Mononuclear cell (primary cell): Measurements from ENCODE around the gene C18orf63. TPM values are rescaled to one million over a fixed set of nuclear protein-coding genes. Genes with fewer than 3 reads are reported as not detected.
"Not testable (repeated sequence)": the region's sequence is repeated elsewhere in the genome, so short reads cannot be mapped to it uniquely, and the experiment has no call there.

ENCODE experiments used
- H3K27me3 ChIP-seq: 2 replicates; pipeline ENCODE4 v1.6.0; 2011; ENCODE audit warnings: low read length, control low read depth; ENCODE audit not compliant: insufficient read depth
- H3K4me1 ChIP-seq: 2 replicates; pipeline ENCODE4 v1.5.1; 2011; ENCODE audit warnings: mild to moderate bottlenecking, low read length, control low read depth; ENCODE audit not compliant: insufficient read depth
- H3K4me3 ChIP-seq: 2 replicates; pipeline ENCODE4 v1.5.1; 2011; ENCODE audit warnings: mild to moderate bottlenecking, low read length, moderate library complexity
- H3K9me3 ChIP-seq: 2 replicates; pipeline ENCODE4 v1.5.1; 2011; ENCODE audit warnings: low read depth, mild to moderate bottlenecking, control low read depth, low read length
- total RNA-seq: library from RNA; depleted of rRNA; stranded (reverse); fragments of >200 nt; gene quantifications from one replicate; pipeline ENCODE4 v1.2.3, GENCODE V29; 2012

The C18orf63 gene
- total RNA-seq, 1 donor = not detected

DNA sequence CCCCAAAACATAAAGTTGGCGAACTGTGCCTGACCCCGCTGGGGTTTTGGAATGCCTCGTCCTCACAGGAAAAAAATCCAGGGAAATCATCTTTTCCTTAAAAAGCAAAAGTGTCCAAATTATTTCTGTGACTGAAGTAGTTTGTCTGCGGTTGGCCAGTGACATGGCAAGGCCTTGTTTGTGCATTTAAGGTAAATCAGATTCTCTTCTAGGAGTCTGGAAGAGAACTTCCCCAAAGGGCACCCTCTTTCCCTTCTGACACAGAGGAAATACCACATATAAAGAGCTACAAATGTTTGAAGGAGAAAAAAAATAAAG is 23.1 kb upstream of the C18orf63 start:
- Histone ChIP-seq H3K4me3 (peak overlapping the region; percentile 79), H3K9me3 (no peaks in the 10 kb centered on the region), H3K27me3 (no peaks in the 10 kb centered on the region), H3K4me1 (peaks cover 21% of the 10 kb centered on the region)

DNA sequence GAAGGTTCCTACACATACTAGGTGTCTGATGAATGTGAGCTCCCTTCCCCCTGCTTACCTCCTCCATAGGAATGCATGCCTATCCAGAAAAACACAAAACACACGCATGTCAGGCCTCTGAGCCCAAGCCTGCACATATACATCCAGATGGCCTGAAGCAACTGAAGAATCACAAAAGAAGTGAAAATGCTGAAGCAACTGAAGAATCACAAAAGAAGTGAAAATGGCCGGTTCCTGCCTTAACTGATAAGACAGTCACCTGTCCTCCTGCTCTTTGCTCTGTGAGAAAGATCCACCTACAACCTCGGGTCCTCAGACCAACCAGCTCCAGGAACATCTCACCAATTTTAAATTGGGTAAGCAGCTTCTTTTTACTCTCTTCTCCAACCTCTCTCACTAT is 22.7 kb upstream of the C18orf63 start:
- H3K27me3 ChIP-seq, H3K9me3 ChIP-seq, H3K4me3 ChIP-seq: not testable (repeated sequence)
- peaks cover 21% of the 10 kb centered on the region for H3K4me1 ChIP-seq

DNA sequence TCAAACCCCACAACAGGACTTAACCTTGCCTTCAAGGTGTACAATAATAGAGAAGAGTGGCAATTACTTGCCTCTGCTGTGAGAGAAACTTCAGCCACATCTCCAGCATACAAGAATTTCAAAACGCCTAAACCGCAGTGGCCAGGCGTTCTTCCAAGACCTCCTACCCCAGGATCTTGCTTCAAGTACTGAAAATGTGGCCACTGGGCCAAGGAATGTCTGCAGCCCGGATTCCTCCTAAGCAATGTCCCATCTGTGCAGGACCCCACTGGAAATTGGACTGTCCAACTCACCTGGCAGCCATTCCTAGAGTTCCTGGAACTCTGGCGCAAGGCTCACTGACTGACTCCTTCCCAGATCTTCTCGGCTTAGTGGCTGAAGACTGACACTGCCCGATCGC is 21.1 kb upstream of the C18orf63 start:
- Histone ChIP-seq H3K27me3 (no peaks in the 10 kb centered on the region), H3K4me1 (peaks cover 15% of the 10 kb centered on the region), H3K4me3 (no peak overlapping the region), H3K9me3 (no peaks in the 10 kb centered on the region)

DNA sequence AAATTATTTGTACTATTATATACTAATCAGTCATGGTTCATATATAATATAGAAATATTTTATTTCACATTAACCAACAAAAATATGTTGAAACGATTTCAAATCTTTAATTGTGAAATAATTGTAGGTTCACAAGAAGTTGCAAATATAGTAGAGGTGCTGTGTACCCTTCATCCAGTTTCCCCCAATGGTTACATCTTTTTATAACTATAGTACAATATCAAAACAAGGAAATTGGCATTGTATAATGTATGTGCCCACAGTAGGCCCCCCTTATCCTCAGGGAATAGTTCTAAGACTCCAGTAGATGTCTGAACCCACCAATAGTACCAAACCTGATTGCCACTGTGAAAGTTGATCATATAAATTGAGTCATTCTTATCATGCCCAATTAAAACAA is 16.5 kb upstream of the C18orf63 start:
- Histone ChIP-seq H3K4me3 (no peak overlapping the region), H3K27me3 (no peaks in the 10 kb centered on the region), H3K9me3 (no peaks in the 10 kb centered on the region), H3K4me1 (no peaks in the 10 kb centered on the region)

DNA sequence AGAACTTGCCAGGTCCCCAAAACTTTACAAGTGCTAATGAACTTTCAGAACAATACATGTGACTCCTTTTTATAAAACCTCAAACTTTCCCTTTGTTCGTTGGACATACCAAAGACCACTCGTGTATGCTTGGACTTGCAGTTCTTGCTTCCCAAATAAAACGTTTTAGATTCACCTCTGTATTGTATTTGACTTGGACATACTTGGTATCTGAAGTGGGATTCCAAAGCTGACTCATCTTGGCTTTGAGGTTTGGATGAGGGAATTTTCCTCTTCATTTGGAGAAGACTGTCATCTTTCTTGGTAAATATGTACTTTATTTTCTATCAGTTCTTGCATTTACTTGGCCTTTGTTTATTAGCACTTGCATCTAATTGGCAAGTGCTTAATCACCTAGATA is 15.9 kb upstream of the C18orf63 start:
- Histone ChIP-seq H3K4me3 (no peak overlapping the region), H3K9me3 (no peaks in the 10 kb centered on the region), H3K27me3 (no peaks in the 10 kb centered on the region), H3K4me1 (no peaks in the 10 kb centered on the region)

DNA sequence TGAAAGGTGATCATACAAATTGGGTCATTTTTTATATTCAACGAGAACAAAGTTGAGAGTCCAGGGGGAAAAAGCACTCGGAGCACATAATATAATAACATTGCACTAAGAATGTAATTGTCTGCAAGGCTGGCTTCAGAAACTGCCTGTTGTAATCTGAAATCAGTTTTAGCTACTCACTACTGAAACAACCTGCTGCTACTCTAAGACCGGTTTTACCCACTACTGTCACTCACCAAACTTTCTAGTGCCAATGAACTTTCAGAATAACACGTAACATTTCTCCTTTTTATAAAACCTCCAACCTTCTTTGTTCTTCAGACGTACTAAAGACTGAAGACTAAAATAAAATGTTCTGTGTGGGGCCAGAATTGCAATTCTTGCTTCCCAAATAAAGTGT is 12.3 kb upstream of the C18orf63 start:
- Histone ChIP-seq H3K9me3 (no peaks in the 10 kb centered on the region), H3K4me3 (no peak overlapping the region), H3K4me1 (no peaks in the 10 kb centered on the region), H3K27me3 (peaks cover 23% of the 10 kb centered on the region)

DNA sequence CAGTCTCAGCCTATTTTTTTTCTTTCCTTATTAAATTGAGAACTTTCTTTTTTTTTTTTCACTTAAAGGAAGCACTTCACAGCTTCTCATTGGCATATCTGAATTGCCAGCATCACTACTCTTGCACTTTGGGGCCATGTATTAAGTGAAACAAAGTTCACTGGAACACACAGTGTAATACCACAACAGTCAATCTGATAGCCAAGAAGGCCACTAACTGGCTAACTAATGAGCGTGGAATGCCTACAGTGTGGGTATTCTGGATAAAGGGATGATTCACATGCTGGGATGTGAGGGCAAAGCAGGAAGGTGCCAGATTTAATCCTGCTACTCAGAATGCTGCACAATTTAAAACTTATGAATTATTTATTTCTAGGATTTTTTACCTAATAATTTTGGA is 11.7 kb upstream of the C18orf63 start:
- Histone ChIP-seq H3K27me3 (peaks cover 27% of the 10 kb centered on the region), H3K9me3 (no peaks in the 10 kb centered on the region), H3K4me1 (no peaks in the 10 kb centered on the region), H3K4me3 (no peak overlapping the region)

DNA sequence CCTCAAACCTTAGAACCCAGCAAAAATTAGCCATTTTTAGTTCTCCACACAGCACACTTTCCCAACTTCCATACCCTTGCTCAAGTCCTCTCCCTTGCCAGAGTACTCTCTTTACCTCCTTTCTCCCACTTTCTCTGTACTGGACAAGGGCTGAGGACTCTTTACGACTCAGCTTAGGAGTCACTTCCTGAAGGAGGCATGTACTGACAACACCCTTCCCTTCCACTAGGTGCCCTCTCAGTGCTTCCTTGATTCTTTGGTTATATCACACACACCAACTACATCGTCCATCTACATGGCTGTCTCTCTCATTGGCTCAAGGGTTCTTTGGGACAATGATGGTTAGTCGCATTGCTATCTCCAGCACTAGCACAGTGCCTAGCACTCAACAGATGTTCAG is 5.2 kb upstream of the C18orf63 start:
- peaks cover 31% of the 10 kb centered on the region for H3K27me3 ChIP-seq
- H3K4me3 ChIP-seq = no peak overlapping the region
- H3K4me1 ChIP-seq = no peaks in the 10 kb centered on the region
- no peaks in the 10 kb centered on the region for H3K9me3 ChIP-seq

DNA sequence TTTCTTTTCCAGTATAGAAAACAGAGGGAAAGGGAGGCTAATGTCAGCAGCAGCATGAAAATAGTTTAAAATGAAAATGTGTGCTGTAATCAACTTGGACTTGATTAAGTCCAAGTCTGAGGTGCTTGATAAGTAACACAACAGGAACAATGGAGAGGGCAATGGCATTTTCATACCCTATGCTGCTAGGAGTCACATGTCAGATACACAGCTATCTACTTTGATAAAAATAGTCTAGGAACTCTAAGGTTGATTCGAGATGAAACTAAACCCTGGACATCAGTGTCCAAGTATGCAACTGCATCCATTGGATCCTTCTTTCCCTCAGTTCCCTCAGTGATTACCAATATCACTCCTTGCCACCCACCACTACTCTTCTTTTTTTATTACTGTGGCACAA is 4.6 kb upstream of the C18orf63 start:
- H3K4me1 ChIP-seq = no peaks in the 10 kb centered on the region
- peaks cover 25% of the 10 kb centered on the region for H3K27me3 ChIP-seq
- H3K9me3 ChIP-seq = no peaks in the 10 kb centered on the region
- no peak overlapping the region for H3K4me3 ChIP-seq

DNA sequence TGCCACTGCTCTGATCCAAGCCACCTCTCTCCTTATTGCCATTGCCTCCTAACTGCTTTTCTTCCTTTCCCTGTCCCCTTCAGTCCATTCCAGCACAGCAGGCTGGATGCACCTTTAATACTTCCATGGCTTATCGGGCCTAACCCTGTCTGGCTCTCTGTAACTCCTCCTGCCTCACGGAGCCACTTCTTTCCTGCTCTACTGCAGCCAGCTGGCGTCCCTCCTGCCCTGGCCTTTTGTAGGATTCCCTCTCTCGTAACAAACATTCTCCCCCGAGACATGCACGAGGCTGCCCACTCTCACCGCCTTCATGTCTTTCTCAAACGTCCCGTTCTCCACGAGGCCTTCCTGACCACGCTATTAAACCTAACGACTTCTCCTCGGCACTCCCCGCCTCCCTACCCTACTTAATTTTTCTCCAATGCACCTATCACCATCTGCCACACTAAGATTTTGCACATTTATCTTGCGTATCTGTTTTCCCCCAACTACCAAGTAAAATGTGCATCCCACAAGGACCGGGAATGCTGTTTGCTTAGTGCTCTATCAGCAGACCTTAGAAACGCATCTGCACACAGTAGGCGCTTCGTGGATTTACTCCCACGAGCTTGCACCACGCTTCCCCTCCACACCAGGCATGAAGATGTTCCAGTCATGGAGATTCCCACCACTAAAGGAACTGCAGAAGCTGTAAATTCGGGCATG is 728 bp upstream of the C18orf63 start:
- no peaks in the 10 kb centered on the region for H3K9me3 ChIP-seq
- peaks cover 4% of the 10 kb centered on the region for H3K27me3 ChIP-seq
- H3K4me1 ChIP-seq = no peaks in the 10 kb centered on the region
- H3K4me3 ChIP-seq = no peak overlapping the region

DNA sequence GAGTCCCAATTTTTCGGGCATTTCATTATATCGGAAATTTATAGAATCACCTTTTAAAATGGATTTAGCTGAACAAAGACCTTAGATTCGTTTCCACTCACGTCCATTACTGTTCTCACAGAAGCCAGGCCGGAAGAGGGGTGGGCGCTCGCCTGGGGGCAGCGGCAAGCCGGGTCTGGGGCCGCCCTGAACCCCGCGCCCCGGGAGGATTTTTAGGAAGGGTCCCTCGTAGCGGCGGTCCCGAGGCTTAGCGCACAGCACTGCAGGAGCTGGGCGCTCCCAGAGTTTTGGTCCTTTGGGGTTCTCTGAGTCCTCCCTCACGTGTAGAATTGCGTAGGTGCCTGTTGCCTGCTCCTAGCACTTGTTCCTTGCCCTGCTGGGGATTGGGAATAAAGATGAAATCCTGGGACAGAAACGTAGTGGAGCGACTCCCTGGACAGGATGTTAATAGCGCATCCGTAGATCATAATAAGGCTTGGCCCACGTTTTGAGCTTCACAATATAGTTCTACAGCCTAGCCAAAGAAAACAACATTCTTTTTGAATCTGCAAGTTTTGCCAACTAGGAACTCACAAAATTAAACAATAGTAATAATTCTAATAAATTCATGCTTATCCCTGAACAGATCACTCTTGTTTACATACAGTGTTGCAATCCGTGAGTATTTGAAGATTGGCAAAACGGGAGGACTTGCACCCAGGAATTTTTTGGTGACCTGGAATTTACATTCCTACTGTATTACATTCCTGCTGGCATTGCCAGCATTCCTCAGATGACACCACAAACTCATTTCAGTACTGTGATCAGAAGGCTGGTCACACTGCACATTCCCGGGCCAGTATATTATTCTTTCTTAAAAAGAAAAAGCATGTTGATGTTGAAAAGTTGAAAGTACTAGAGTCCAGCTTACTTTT is 875 bp downstream of the C18orf63 start:
- Histone ChIP-seq H3K4me1 (no peaks in the 10 kb centered on the region), H3K4me3 (no peak overlapping the region), H3K27me3 (no peaks in the 10 kb centered on the region), H3K9me3 (no peaks in the 10 kb centered on the region)

DNA sequence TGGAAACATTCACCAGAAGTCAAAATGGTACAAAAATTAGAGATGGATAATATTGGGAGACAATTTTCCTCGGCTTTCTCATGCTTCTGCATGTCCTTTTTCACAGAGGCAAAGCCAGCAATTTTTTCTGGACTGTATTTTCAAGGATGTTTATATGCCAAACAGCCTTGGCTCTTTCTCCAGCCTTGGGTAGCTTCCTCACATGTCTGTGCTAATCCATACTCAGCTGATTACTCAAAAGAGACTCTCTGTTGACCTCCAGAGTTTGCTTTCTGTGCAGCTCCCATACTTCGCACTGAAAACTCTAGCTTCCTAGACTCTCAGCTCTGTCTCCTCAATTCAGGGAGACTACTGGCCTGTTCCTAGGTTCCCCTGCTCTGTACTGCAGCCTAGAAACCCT is 10.6 kb downstream of the C18orf63 start:
- H3K4me1 ChIP-seq = no peaks in the 10 kb centered on the region
- H3K4me3 ChIP-seq = no peak overlapping the region
- no peaks in the 10 kb centered on the region for H3K27me3 ChIP-seq
- H3K9me3 ChIP-seq = no peaks in the 10 kb centered on the region

DNA sequence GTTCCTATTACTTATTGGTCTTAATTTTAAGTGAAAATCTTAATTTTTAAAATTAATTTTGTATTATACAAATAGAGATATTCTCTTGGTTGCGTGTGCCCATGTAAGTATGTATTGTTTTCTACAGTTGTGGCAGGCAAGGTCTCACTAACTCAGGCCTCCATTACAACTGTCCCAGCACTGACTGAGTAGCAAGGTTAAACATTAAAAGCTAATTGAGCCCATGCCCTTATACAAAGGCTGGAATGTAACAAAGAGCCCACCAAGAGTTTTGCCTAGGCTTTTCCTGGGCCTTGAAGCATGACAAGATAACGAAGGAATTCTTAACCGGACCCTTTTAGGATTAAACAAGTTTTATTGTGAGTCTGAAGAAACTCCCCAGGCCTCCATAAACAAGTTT is 11.2 kb downstream of the C18orf63 start:
- H3K4me3 ChIP-seq, H3K9me3 ChIP-seq, H3K27me3 ChIP-seq, H3K4me1 ChIP-seq: not testable (repeated sequence)

DNA sequence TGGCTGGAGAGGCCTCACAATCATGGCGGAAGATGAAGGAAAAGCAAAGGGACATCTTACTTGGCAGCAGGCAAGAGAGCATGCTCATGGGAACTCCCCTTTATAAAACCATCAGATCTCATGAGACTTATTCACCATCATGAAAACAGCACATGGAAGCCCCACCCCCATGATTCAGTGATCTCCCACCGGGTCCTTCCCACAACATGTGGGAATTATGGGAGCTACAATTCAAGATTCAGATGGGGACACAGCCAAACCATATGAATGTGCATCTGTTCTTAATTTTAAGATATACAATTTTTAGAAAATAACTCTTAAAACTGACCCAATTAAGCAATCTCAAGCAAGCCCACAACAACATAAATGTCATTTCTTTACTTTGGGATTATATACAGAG is 12.6 kb downstream of the C18orf63 start:
- H3K9me3 ChIP-seq = no peaks in the 10 kb centered on the region
- no peak overlapping the region for H3K4me3 ChIP-seq
- H3K27me3 ChIP-seq = no peaks in the 10 kb centered on the region
- no peaks in the 10 kb centered on the region for H3K4me1 ChIP-seq

DNA sequence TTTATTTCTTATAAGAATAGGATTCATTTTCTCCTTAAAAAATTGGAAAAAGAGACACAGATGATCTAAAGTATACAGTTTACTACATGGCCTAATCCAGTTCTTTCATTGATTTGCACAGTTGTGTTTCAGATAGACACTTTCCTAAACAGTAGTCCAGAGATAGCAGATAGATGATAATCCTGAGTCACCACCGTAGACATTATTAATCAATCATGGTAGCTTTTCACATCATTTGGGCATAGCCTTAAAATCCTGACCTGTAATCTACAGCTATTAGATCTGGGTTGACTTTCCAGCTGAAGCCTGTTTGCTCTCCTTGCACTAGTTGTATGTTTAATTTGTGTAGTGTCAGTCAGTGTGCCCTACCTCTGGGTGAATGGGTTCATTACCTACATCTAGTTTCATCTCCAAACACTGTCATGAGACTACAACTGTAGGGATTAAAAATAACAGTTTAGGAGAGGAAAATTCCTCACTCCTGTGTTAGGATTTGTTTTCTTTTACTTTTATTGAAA is 14.1 kb downstream of the C18orf63 start:
- H3K27me3 ChIP-seq = no peaks in the 10 kb centered on the region
- no peak overlapping the region for H3K4me3 ChIP-seq
- H3K4me1 ChIP-seq = peaks cover 9% of the 10 kb centered on the region
- no peaks in the 10 kb centered on the region for H3K9me3 ChIP-seq

DNA sequence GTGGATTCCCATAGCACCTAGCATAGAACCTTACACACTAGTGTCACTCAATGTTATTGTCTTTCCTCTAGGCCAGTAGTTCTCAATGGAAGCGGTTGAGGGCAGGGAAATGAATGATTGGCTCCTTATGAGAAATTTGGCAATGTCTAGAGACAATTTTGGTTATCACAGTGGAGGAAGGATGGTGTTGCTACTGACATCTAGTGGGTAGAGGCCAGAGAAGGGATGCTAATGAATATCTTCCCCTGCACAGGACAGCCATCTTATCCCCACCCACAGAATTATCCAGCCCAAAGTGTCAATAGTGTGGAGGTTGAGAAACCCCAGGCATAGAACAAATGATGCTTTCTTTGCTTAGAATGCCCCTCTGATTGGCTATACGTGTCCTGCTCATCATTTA is 15.8 kb downstream of the C18orf63 start:
- no peak overlapping the region for H3K4me3 ChIP-seq
- H3K27me3 ChIP-seq = no peaks in the 10 kb centered on the region

More for the DNA sequence above, 15.8 kb downstream of the C18orf63 start:
- Histone ChIP-seq H3K9me3 (no peaks in the 10 kb centered on the region), H3K4me1 (peaks cover 10% of the 10 kb centered on the region)
